HEK293T (cell line): ENCODE measurements around the gene PIP5K1B.

Experiments used
- FOXA1 ChIP-seq: fragments of 450-650 bp; IDR thresholded peaks from 2 replicates; pipeline ENCODE4 v1.6.1; 2016; ENCODE audit warnings: mild to moderate bottlenecking
- FOXK2 ChIP-seq: fragments of 450-650 bp; IDR thresholded peaks from 2 replicates; pipeline ENCODE4 v1.6.1; 2016; ENCODE audit warnings: mild to moderate bottlenecking
- SP1 ChIP-seq: fragments of 450-650 bp; IDR thresholded peaks from 2 replicates; pipeline ENCODE4 v1.6.1; 2017
- SUZ12 ChIP-seq: fragments of 450-650 bp; IDR thresholded peaks from 2 replicates; pipeline ENCODE4 v1.6.1; 2016; ENCODE audit warnings: mild to moderate bottlenecking
- TARDBP ChIP-seq: fragments of 450-650 bp; IDR thresholded peaks from 2 replicates; pipeline ENCODE4 v1.6.1; 2016
- TF ChIP-seq, protein P1 (sequence below): fragments of 450-650 bp; IDR thresholded peaks from 2 replicates; pipeline ENCODE4 v1.6.1; 2016

DNA sequence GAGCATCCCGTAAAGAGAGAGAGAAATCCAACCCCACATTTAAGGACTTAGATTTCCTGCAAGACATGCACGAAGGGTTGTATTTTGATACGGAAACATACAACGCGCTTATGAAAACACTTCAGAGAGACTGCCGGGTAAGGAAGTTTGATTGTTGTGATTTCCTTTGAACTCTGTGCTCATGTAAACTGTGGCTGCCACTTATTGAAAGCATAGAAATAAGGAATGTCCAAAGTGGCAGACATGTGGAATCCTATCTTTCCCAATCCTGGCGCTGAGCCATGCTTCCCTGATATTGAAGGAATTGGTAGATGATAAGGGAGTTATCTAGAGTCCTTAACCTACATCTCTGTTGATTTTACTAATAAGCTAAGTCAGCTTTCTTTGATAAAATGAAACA, 189.5 kb downstream of the PIP5K1B start:
- TF ChIP-seq TARDBP (no peak), FOXK2 (no peak), SP1 (no peak), FOXA1 (no peak), SUZ12 (no peak)
- TF ChIP-seq, protein P1, sequence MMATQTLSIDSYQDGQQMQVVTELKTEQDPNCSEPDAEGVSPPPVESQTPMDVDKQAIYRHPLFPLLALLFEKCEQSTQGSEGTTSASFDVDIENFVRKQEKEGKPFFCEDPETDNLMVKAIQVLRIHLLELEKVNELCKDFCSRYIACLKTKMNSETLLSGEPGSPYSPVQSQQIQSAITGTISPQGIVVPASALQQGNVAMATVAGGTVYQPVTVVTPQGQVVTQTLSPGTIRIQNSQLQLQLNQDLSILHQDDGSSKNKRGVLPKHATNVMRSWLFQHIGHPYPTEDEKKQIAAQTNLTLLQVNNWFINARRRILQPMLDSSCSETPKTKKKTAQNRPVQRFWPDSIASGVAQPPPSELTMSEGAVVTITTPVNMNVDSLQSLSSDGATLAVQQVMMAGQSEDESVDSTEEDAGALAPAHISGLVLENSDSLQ: no peak
